GM23338 (cell line): Measurements from ENCODE around the gene CCNY. TPM values are rescaled to one million over a fixed set of nuclear protein-coding genes. Genes with fewer than 3 reads are reported as not detected.

ENCODE experiments used
- ATAC-seq: fragments of 200-7000 bp; cut with Tn5 transposase; 3 replicates; pipeline ENCODE4 v1.9.1; 2020
- DNase-seq: peaks from one replicate; pipeline ENCODE4 v3.0.0-alpha.2; 2015; ENCODE audit warnings: low spot score
- H2AFZ ChIP-seq: fragments of 200-600 bp; sonication (generic); 2 replicates; pipeline ENCODE4 v1.8.0; 2016; ENCODE audit warnings: antibody characterized with exemption, mild to moderate bottlenecking, moderate library complexity
- H3F3A ChIP-seq: fragments of 200-600 bp; sonication (generic); replicated peaks from 2 replicates; pipeline ENCODE4 v1.8.0; 2017; ENCODE audit warnings: antibody characterized with exemption, mixed run types, low read depth
- H3K27ac ChIP-seq: fragments of 200-600 bp; sonication (generic); 2 replicates; pipeline ENCODE4 v1.6.1; 2016; ENCODE audit warnings: low read depth
- H3K27me3 ChIP-seq: fragments of 200-600 bp; sonication (generic); 2 replicates; pipeline ENCODE4 v1.8.0; 2016; ENCODE audit warnings: mild to moderate bottlenecking, mixed run types, moderate library complexity; ENCODE audit not compliant: insufficient read depth
- H3K36me3 ChIP-seq: fragments of 200-600 bp; sonication (generic); 2 replicates; pipeline ENCODE4 v1.8.0; 2016; ENCODE audit warnings: mild to moderate bottlenecking; ENCODE audit not compliant: insufficient read depth
- H3K4me1 ChIP-seq: fragments of 200-600 bp; sonication (generic); 2 replicates; pipeline ENCODE4 v1.8.0; 2016; ENCODE audit warnings: mild to moderate bottlenecking, moderate library complexity; ENCODE audit not compliant: insufficient read depth
- H3K4me2 ChIP-seq: fragments of 200-600 bp; sonication (generic); 2 replicates; pipeline ENCODE4 v1.7.1; 2017; ENCODE audit warnings: mixed run types
- H3K4me3 ChIP-seq: fragments of 200-600 bp; sonication (generic); 2 replicates; pipeline ENCODE4 v1.6.1; 2016; ENCODE audit warnings: mixed run types
- H3K79me2 ChIP-seq: fragments of 200-600 bp; sonication (generic); replicated peaks from 2 replicates; pipeline ENCODE4 v1.8.0; 2017; ENCODE audit warnings: mild to moderate bottlenecking; ENCODE audit not compliant: insufficient read depth
- H3K9me2 ChIP-seq: fragments of 200-600 bp; sonication (generic); 2 replicates; pipeline ENCODE4 v1.8.0; 2017; ENCODE audit not compliant: insufficient read depth
- H4K20me1 ChIP-seq: fragments of 200-600 bp; sonication (generic); replicated peaks from 2 replicates; pipeline ENCODE4 v1.8.0; 2017; ENCODE audit warnings: mild to moderate bottlenecking; ENCODE audit not compliant: insufficient read depth
- H3K27ac Mint-ChIP-seq: 2 replicates; pipeline ENCODE4 v1.8.0; 2020; ENCODE audit warnings: inconsistent platforms, mild to moderate bottlenecking, moderate library complexity, mixed read lengths
- H3K27me3 Mint-ChIP-seq: 3 replicates; pipeline ENCODE4 v1.8.0; 2022; ENCODE audit warnings: low read depth, mild to moderate bottlenecking, moderate library complexity, mixed read lengths, inconsistent platforms; ENCODE audit not compliant: insufficient read depth, poor library complexity
- H3K36me3 Mint-ChIP-seq: 3 replicates; pipeline ENCODE4 v1.8.0; 2021; ENCODE audit warnings: low read depth, mild to moderate bottlenecking, inconsistent platforms, moderate library complexity, mixed read lengths
- H3K4me1 Mint-ChIP-seq: 3 replicates; pipeline ENCODE4 v1.8.0; 2020; ENCODE audit warnings: mild to moderate bottlenecking, inconsistent platforms, mixed read lengths
- H3K4me3 Mint-ChIP-seq: 3 replicates; pipeline ENCODE4 v1.8.0; 2021; ENCODE audit warnings: moderate library complexity, mild to moderate bottlenecking, inconsistent platforms, mixed read lengths
- H3K9me3 Mint-ChIP-seq: 3 replicates; pipeline ENCODE4 v1.8.0; 2020; ENCODE audit warnings: moderate library complexity, mild to moderate bottlenecking, inconsistent platforms, mixed read lengths
- CREB1 ChIP-seq: fragments of 250-450 bp; sonication (Bioruptor Pico); IDR thresholded peaks from 2 replicates; pipeline ENCODE4 v1.5.0; 2020; ENCODE audit warnings: low read depth, mild to moderate bottlenecking, moderate library complexity
- CTCF ChIP-seq, 2 experiments: fragments of 200-600 bp in 1 of 2; sonication (generic) in 1 of 2; conservative IDR thresholded peaks; 2 replicates each; pipeline versions ENCODE4 v1.5.1 to v1.6.1; 2016 to 2017; ENCODE audit warnings: antibody characterized with exemption in 2 of 2, low read depth in 2 of 2, mild to moderate bottlenecking in 2 of 2, moderate library complexity in 1 of 2
- ETS1 ChIP-seq: IDR thresholded peaks from 2 replicates; pipeline ENCODE4 v1.6.1; 2016; ENCODE audit warnings: antibody characterized with exemption
- EZH2 ChIP-seq: fragments of 200-600 bp; sonication (generic); IDR thresholded peaks from one replicate; pipeline ENCODE4 v1.8.0; 2017; ENCODE audit warnings: antibody characterized with exemption, mild to moderate bottlenecking, low read depth; ENCODE audit not compliant: unreplicated experiment
- EZH2phosphoT487 ChIP-seq: fragments of 200-600 bp; sonication (generic); IDR thresholded peaks from one replicate; pipeline ENCODE4 v1.8.1; 2018; ENCODE audit warnings: antibody characterized with exemption; ENCODE audit not compliant: unreplicated experiment
- JUNB ChIP-seq: IDR thresholded peaks from one replicate; pipeline ENCODE4 v1.6.1; 2016; ENCODE audit warnings: antibody characterized with exemption; ENCODE audit not compliant: unreplicated experiment
- NANOG ChIP-seq: IDR thresholded peaks from 2 replicates; pipeline ENCODE4 v1.6.1; 2016; ENCODE audit warnings: antibody characterized with exemption, borderline replicate concordance
- POLR2AphosphoS5 ChIP-seq: IDR thresholded peaks from 2 replicates; pipeline ENCODE4 v1.6.1; 2016; ENCODE audit warnings: antibody characterized with exemption, low read depth
- STAT1 ChIP-seq: IDR thresholded peaks from one replicate; pipeline ENCODE4 v1.6.1; 2016; ENCODE audit warnings: antibody characterized with exemption; ENCODE audit not compliant: unreplicated experiment
- ZNF114 ChIP-seq: fragments of 250-450 bp; sonication (Bioruptor Pico); IDR thresholded peaks from 2 replicates; pipeline ENCODE4 v1.5.0; 2020; ENCODE audit warnings: mild to moderate bottlenecking, moderate library complexity
- ZNF331 ChIP-seq: fragments of 250-450 bp; sonication (Bioruptor Pico); IDR thresholded peaks from 2 replicates; pipeline ENCODE4 v1.5.0; 2020; ENCODE audit warnings: low read depth, mild to moderate bottlenecking, moderate library complexity
- polyA plus RNA-seq: library from polyadenylated mRNA; unstranded; fragments of >200 nt; fragmentation: Nextera tagmentation; extraction: Ambion mirVana; gene quantifications from 2 replicates; pipeline ENCODE4 v1.2.1, GENCODE V29; 2016
- total RNA-seq: library from RNA; depleted of rRNA; stranded (reverse); fragments of >200 nt; shearing (Covaris generic); gene quantifications from 2 replicates; pipeline ENCODE4 v1.2.3, GENCODE V29; 2014
- TF ChIP-seq, protein P1 (sequence below): fragments of 250-450 bp; sonication (Bioruptor Pico); IDR thresholded peaks from 2 replicates; pipeline ENCODE4 v1.5.0; 2020; ENCODE audit warnings: mild to moderate bottlenecking, moderate library complexity
- TF ChIP-seq, protein P2 (sequence below): IDR thresholded peaks from one replicate; pipeline ENCODE4 v1.6.1; 2018; ENCODE audit warnings: antibody characterized with exemption; ENCODE audit not compliant: unreplicated experiment

The CCNY gene
- total and polyA plus RNA-seq, 2 experiments from 2014 or later, result 14.2 to 29.0 TPM

DNA sequence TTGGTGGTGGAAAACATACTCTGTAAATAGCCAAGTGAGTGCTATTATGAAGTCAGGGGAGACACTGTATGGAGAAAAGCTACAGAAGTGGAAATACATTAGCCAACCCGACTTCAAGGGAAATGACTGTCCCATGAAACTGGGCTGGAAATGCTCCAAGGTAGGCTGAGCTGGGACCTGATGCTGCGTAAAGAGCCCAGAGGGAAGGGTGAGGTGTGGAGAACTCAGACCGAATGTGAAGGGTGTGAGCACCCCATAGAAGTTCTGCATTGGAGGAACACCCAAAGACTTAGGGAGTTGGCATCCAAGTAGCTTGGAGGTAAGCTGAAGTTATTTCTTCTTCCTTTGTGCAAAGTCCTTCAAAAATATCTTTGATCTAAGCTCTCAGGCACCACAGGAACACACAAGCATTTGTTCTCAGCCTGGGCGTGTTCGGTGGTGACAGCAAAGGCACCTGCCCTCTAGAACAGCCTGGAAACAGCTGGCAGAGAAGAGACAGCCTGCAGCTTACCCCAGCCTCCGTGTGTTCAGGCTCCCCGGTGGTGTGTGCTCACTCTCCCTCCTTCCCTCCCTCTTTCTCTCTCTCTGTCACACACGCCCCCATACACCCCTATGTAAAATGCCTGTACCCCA lies 249.7 kb downstream of the CCNY start (continued):
- TF ChIP-seq, protein P1, sequence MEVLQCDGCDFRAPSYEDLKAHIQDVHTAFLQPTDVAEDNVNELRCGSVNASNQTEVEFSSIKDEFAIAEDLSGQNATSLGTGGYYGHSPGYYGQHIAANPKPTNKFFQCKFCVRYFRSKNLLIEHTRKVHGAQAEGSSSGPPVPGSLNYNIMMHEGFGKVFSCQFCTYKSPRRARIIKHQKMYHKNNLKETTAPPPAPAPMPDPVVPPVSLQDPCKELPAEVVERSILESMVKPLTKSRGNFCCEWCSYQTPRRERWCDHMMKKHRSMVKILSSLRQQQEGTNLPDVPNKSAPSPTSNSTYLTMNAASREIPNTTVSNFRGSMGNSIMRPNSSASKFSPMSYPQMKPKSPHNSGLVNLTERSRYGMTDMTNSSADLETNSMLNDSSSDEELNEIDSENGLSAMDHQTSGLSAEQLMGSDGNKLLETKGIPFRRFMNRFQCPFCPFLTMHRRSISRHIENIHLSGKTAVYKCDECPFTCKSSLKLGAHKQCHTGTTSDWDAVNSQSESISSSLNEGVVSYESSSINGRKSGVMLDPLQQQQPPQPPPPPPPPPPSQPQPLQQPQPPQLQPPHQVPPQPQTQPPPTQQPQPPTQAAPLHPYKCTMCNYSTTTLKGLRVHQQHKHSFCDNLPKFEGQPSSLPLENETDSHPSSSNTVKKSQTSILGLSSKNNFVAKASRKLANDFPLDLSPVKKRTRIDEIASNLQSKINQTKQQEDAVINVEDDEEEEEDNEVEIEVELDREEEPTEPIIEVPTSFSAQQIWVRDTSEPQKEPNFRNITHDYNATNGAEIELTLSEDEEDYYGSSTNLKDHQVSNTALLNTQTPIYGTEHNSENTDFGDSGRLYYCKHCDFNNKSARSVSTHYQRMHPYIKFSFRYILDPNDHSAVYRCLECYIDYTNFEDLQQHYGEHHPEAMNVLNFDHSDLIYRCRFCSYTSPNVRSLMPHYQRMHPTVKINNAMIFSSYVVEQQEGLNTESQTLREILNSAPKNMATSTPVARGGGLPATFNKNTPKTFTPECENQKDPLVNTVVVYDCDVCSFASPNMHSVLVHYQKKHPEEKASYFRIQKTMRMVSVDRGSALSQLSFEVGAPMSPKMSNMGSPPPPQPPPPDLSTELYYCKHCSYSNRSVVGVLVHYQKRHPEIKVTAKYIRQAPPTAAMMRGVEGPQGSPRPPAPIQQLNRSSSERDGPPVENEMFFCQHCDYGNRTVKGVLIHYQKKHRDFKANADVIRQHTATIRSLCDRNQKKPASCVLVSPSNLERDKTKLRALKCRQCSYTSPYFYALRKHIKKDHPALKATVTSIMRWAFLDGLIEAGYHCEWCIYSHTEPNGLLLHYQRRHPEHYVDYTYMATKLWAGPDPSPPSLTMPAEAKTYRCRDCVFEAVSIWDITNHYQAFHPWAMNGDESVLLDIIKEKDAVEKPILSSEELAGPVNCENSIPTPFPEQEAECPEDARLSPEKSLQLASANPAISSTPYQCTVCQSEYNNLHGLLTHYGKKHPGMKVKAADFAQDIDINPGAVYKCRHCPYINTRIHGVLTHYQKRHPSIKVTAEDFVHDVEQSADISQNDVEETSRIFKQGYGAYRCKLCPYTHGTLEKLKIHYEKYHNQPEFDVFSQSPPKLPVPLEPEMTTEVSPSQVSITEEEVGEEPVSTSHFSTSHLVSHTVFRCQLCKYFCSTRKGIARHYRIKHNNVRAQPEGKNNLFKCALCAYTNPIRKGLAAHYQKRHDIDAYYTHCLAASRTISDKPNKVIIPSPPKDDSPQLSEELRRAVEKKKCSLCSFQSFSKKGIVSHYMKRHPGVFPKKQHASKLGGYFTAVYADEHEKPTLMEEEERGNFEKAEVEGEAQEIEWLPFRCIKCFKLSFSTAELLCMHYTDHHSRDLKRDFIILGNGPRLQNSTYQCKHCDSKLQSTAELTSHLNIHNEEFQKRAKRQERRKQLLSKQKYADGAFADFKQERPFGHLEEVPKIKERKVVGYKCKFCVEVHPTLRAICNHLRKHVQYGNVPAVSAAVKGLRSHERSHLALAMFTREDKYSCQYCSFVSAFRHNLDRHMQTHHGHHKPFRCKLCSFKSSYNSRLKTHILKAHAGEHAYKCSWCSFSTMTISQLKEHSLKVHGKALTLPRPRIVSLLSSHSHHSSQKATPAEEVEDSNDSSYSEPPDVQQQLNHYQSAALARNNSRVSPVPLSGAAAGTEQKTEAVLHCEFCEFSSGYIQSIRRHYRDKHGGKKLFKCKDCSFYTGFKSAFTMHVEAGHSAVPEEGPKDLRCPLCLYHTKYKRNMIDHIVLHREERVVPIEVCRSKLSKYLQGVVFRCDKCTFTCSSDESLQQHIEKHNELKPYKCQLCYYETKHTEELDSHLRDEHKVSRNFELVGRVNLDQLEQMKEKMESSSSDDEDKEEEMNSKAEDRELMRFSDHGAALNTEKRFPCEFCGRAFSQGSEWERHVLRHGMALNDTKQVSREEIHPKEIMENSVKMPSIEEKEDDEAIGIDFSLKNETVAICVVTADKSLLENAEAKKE (CRISPR knock-in tag), result no peak
- TF ChIP-seq JUNB (no peak), CREB1 (CRISPR knock-in tag) (no peak), NANOG (no peak), POLR2AphosphoS5 (no peak)

DNA sequence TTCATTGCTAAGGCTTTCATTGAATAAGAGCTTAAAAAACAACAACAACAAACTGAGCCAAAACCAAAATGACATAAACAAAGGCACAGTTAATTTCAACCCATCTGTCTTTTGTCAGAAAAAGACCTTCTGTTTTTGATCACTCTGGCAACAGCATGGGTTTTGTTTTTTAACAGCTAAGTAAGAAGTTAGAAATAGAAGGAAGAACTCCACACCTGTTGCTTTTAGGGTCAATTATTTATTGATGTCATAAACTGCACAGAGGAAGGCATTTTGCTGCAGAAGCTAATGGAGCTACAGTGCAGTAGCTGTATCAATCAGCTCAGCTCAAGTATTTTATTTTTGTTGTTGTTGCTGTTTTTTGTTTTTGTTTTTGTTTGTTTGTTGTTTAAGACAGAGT lies 252.5 kb downstream of the CCNY start:
- ATAC-seq, result no peak
- peaks cover 13% of the 10 kb centered on the region; the same call in 1 of the 2 replicates for H3K4me1 ChIP-seq

More for the DNA sequence above, 252.5 kb downstream of the CCNY start:
- Mint-ChIP-seq H3K4me3 (no peak overlapping the region), H3K27ac (no peak overlapping the region), H3K4me1 (peaks cover 8% of the 10 kb centered on the region), H3K9me3 (peaks cover 39% of the 10 kb centered on the region), H3K36me3 (peaks cover 30% of the 10 kb centered on the region), H3K27me3 (peaks cover 2% of the 10 kb centered on the region)
- H3K27ac ChIP-seq, result no peak overlapping the region
- DNase-seq, result no peak
- no peaks in the 10 kb centered on the region for H3K79me2 ChIP-seq
- H3K36me3 ChIP-seq, result no peaks in the 10 kb centered on the region
- H4K20me1 ChIP-seq, result no peaks in the 10 kb centered on the region
- H3K27me3 ChIP-seq, result no peaks in the 10 kb centered on the region
- H3K9me2 ChIP-seq, result peaks cover 15% of the 10 kb centered on the region
- no peak overlapping the region for H2AFZ ChIP-seq
- TF ChIP-seq EZH2phosphoT487, result no peak
- TF ChIP-seq ETS1, result no peak
- no peak for TF ChIP-seq ZNF114
- no peak for TF ChIP-seq CTCF (conservative IDR thresholded peaks at IDR 0.05; ENCODE audit: low read depth in 2 of 2)
- no peak for TF ChIP-seq EZH2
- no peak for TF ChIP-seq ZNF331 (CRISPR knock-in tag)
- TF ChIP-seq STAT1, result no peak
- TF ChIP-seq, protein P2, sequence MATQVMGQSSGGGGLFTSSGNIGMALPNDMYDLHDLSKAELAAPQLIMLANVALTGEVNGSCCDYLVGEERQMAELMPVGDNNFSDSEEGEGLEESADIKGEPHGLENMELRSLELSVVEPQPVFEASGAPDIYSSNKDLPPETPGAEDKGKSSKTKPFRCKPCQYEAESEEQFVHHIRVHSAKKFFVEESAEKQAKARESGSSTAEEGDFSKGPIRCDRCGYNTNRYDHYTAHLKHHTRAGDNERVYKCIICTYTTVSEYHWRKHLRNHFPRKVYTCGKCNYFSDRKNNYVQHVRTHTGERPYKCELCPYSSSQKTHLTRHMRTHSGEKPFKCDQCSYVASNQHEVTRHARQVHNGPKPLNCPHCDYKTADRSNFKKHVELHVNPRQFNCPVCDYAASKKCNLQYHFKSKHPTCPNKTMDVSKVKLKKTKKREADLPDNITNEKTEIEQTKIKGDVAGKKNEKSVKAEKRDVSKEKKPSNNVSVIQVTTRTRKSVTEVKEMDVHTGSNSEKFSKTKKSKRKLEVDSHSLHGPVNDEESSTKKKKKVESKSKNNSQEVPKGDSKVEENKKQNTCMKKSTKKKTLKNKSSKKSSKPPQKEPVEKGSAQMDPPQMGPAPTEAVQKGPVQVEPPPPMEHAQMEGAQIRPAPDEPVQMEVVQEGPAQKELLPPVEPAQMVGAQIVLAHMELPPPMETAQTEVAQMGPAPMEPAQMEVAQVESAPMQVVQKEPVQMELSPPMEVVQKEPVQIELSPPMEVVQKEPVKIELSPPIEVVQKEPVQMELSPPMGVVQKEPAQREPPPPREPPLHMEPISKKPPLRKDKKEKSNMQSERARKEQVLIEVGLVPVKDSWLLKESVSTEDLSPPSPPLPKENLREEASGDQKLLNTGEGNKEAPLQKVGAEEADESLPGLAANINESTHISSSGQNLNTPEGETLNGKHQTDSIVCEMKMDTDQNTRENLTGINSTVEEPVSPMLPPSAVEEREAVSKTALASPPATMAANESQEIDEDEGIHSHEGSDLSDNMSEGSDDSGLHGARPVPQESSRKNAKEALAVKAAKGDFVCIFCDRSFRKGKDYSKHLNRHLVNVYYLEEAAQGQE, result no peak
- TF ChIP-seq NANOG, result no peak
- no peak overlapping the region for H3K4me3 ChIP-seq
- H3K4me2 ChIP-seq, result no peak overlapping the region
- no peaks in the 10 kb centered on the region; the same call in 1 of the 2 replicates for H3F3A ChIP-seq
